H1 (cell line): ENCODE results near the gene MGME1.

ENCODE experiments used
- BCL11A ChIP-seq, 2 experiments: IDR thresholded peaks; one replicate each; pipeline ENCODE4 v1.6.1; 2011; ENCODE audit warnings: low read depth in 2 of 2, low read length in 2 of 2, mild to moderate bottlenecking in 2 of 2
- JUND ChIP-seq: IDR thresholded peaks from 2 replicates; pipeline ENCODE4 v1.6.1; 2011; ENCODE audit warnings: mild to moderate bottlenecking, improper control_type of control experiment, low read length

- no peak for TF ChIP-seq JUND
- TF ChIP-seq BCL11A (IDR thresholded peaks at IDR 0.05; ENCODE audit: low read depth in 2 of 2, low read length in 2 of 2) = no peak
Observed at GRCh38 chr20:17949899-17950298, 18.9 kb upstream of the MGME1 start.
